Measurements from ENCODE around the gene PID1. TPM values are rescaled to one million over a fixed set of nuclear protein-coding genes. Genes with fewer than 3 reads are reported as not detected.

Gene PID1
- total and polyA plus RNA-seq, 4 donors = 13.3 to 52.0 (median 45.7) TPM

GRCh38 chr2:229132236-229132635 is 138.9 kb downstream of the PID1 start:
- no peak for DNase-seq (ENCODE audit: low spot score)
- Histone ChIP-seq H3K27me3 (ENCODE audit: control insufficient read depth in 4 of 4, insufficient read depth in 4 of 4, low read length in 3 of 4) (no peaks in the 10 kb centered on the region), H3K9ac (ENCODE audit: low read depth in 1 of 2, low read length in 2 of 2) (no peak overlapping the region), H3K4me3 (ENCODE audit: low read depth in 1 of 3, low read length in 3 of 3) (no peak overlapping the region), H3K36me3 (ENCODE audit: control insufficient read depth in 4 of 4, insufficient read depth in 3 of 4, low read depth in 1 of 4, low read length in 3 of 4) (peaks cover 0 to 9% (median 8%) of the 10 kb centered on the region in 4 donors), H3K9me3 (ENCODE audit: control insufficient read depth in 4 of 4, low read length in 3 of 4) (peaks cover 0 to 4% (median 0%) of the 10 kb centered on the region in 4 donors), H3K4me1 (ENCODE audit: control insufficient read depth in 4 of 4, insufficient read depth in 4 of 4, low read length in 3 of 4) (peaks cover 3 to 7% (median 3%) of the 10 kb centered on the region in 4 donors), H3K27ac (ENCODE audit: low read depth in 1 of 2, low read length in 2 of 2) (no peak overlapping the region)
- 84% methylated on average over 6 of the region's 6 CpGs for WGBS
- no peak for TF ChIP-seq FOXA1 (IDR thresholded peaks at IDR 0.05)
- no peak for TF ChIP-seq FOXA2 (IDR thresholded peaks at IDR 0.05)
- TF ChIP-seq YY1 (IDR thresholded peaks at IDR 0.05) = no peak
- TF ChIP-seq TAF1 (conservative IDR thresholded peaks at IDR 0.05) = no peak
- TF ChIP-seq CTCF (IDR thresholded peaks at IDR 0.05; ENCODE audit: low read depth, low read length, missing input control) = no peak
- TF ChIP-seq HNF4G (IDR thresholded peaks at IDR 0.05) = no peak

- WGBS = 75% methylated on average over 6 of the region's 6 CpGs
- Histone ChIP-seq H3K9ac (ENCODE audit: low read depth in 1 of 2, low read length in 2 of 2) (no peak overlapping the region), H3K4me3 (ENCODE audit: low read depth in 1 of 3, low read length in 3 of 3) (no peak overlapping the region), H3K9me3 (ENCODE audit: control insufficient read depth in 4 of 4, low read length in 3 of 4) (no peaks in the 10 kb centered on the region), H3K36me3 (ENCODE audit: control insufficient read depth in 4 of 4, insufficient read depth in 3 of 4, low read depth in 1 of 4, low read length in 3 of 4) (peaks cover 0 to 11% (median under 1%) of the 10 kb centered on the region in 4 donors), H3K27me3 (ENCODE audit: control insufficient read depth in 4 of 4, insufficient read depth in 4 of 4, low read length in 3 of 4) (no peaks in the 10 kb centered on the region), H3K4me1 (ENCODE audit: control insufficient read depth in 4 of 4, insufficient read depth in 4 of 4, low read length in 3 of 4) (peaks cover 3 to 7% (median 3%) of the 10 kb centered on the region in 4 donors), H3K27ac (ENCODE audit: low read depth in 1 of 2, low read length in 2 of 2) (no peak overlapping the region)
- no peak for DNase-seq (ENCODE audit: low spot score)
- TF ChIP-seq MAX (IDR thresholded peaks at IDR 0.05) = no peak
- no peak for TF ChIP-seq RXRA (IDR thresholded peaks at IDR 0.05)
- TF ChIP-seq FOXA1 (IDR thresholded peaks at IDR 0.05) = no peak
- TF ChIP-seq RAD21 (IDR thresholded peaks at IDR 0.05) = no peak
- no peak for TF ChIP-seq EGR1 (IDR thresholded peaks at IDR 0.05; ENCODE audit: low read depth in 2 of 2)
- TF ChIP-seq GABPA (IDR thresholded peaks at IDR 0.05 in 1 of 2, conservative IDR thresholded peaks at IDR 0.05 in 1 of 2) = no peak
- no peak for TF ChIP-seq HNF4A (conservative IDR thresholded peaks at IDR 0.05)
- TF ChIP-seq CTCF (IDR thresholded peaks at IDR 0.05; ENCODE audit: low read depth, low read length, missing input control) = no peak
- no peak for TF ChIP-seq SP1 (IDR thresholded peaks at IDR 0.05)
- TF ChIP-seq YY1 (IDR thresholded peaks at IDR 0.05) = no peak
- TF ChIP-seq NR2F2 (IDR thresholded peaks at IDR 0.05) = no peak
Observed at GRCh38 chr2:229130522-229130921, 140.6 kb downstream of the PID1 start.

DNA sequence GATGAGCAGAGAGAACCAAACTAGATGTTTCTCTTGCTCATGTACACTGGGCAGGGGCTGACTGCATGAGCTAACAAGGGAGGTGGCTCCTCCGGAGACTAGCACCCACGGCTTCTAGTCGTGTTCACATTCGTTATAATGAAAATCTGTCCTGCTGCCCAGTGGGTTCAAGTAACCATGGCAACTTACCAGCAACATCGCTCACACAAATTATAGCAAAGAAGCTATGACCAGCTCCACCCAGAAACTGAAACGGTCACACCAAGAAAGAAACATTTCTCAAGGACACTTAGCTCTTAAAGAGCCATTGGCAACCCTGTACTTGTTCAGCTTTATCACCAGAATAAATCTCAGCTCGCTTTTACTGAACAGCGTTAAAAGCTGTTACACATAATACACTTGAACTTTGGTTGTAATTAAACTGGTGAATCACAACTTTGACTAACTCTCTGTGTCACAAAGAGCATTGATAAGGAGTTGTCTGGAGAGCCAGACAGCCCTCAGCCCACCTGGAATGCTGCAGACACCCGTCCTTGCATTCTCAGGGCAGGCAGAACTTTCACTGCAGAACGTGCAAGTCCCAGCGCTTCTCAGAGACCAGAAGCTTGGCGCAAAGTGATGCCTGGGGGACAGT is 141.2 kb downstream of the PID1 start:
- 76% methylated on average over 12 of the region's 12 CpGs for WGBS
- no peak overlapping the region for H3K27ac ChIP-seq (ENCODE audit: low read depth in 1 of 2, low read length in 2 of 2)
- DNase-seq (ENCODE audit: low spot score) = no peak
- H3K9me3 ChIP-seq (ENCODE audit: control insufficient read depth in 4 of 4, low read length in 3 of 4) = no peaks in the 10 kb centered on the region
- H3K27me3 ChIP-seq (ENCODE audit: control insufficient read depth in 4 of 4, insufficient read depth in 4 of 4, low read length in 3 of 4) = no peaks in the 10 kb centered on the region
- H3K36me3 ChIP-seq (ENCODE audit: control insufficient read depth in 4 of 4, insufficient read depth in 3 of 4, low read depth in 1 of 4, low read length in 3 of 4) = peaks cover 0 to 6% (median 0%) of the 10 kb centered on the region in 4 donors
- H3K4me1 ChIP-seq (ENCODE audit: control insufficient read depth in 4 of 4, insufficient read depth in 4 of 4, low read length in 3 of 4) = peaks cover 3 to 7% (median 3%) of the 10 kb centered on the region in 4 donors
- H3K9ac ChIP-seq (ENCODE audit: low read depth in 1 of 2, low read length in 2 of 2) = no peak overlapping the region
- H3K4me3 ChIP-seq (ENCODE audit: low read depth in 1 of 3, low read length in 3 of 3) = no peak overlapping the region
- TF ChIP-seq ATF3 (IDR thresholded peaks at IDR 0.05) (no peak), JUND (IDR thresholded peaks at IDR 0.05) (no peak)
